Small intestine (tissue), 7 donors: ENCODE data around the gene EIF2D. TPM values are rescaled to one million over a fixed set of nuclear protein-coding genes. Genes with fewer than 3 reads are reported as not detected.
A peak's percentile ranks its signal among the peaks of the same experiment; 100 is the strongest.

Source experiments
- DNase-seq, 2 donors: peaks; one replicate each; pipeline versions ENCODE4 v3.0.0 to v3.0.0-alpha.2; 2013
- FAIRE-seq: peaks from 2 replicates; lab custom pipeline; 2012; peaks lifted over from hg19 to GRCh38; lab: Jason Lieb, UNC
- H3K27ac ChIP-seq, 3 donors: one replicate each; pipeline ENCODE4 v1.5.1; 2013; ENCODE audit warnings: low read length in 2 of 3, mild to moderate bottlenecking in 2 of 3, control low read depth in 1 of 3, inconsistent platforms in 1 of 3, low read depth in 1 of 3, moderate library complexity in 1 of 3
- H3K27me3 ChIP-seq, 3 donors: one replicate each; pipeline ENCODE4 v1.6.1; 2013; ENCODE audit warnings: low read length in 3 of 3, inconsistent platforms in 1 of 3; ENCODE audit not compliant: control insufficient read depth in 3 of 3, insufficient read depth in 3 of 3
- H3K36me3 ChIP-seq, 3 donors: one replicate each; pipeline ENCODE4 v1.6.1; 2013; ENCODE audit warnings: low read length in 3 of 3, inconsistent platforms in 1 of 3, low read depth in 1 of 3, mild to moderate bottlenecking in 1 of 3, moderate library complexity in 1 of 3; ENCODE audit not compliant: control insufficient read depth in 3 of 3, insufficient read depth in 2 of 3
- H3K4me1 ChIP-seq, 3 donors: one replicate each; pipeline ENCODE4 v1.6.1; 2013; ENCODE audit warnings: low read length in 2 of 3, inconsistent platforms in 1 of 3, low read depth in 1 of 3, mild to moderate bottlenecking in 1 of 3, moderate library complexity in 1 of 3; ENCODE audit not compliant: control insufficient read depth in 3 of 3, insufficient read depth in 2 of 3
- H3K4me3 ChIP-seq, 3 donors: one replicate each; pipeline ENCODE4 v1.5.1; 2013; ENCODE audit warnings: low read length in 3 of 3, control low read depth in 1 of 3, inconsistent platforms in 1 of 3, low read depth in 1 of 3, mild to moderate bottlenecking in 1 of 3, moderate library complexity in 1 of 3
- H3K9me3 ChIP-seq, 2 donors: one replicate each; pipeline ENCODE4 v1.6.1; 2013; ENCODE audit warnings: low read depth in 1 of 2, low read length in 1 of 2; ENCODE audit not compliant: control insufficient read depth in 2 of 2, insufficient read depth in 1 of 2
- WGBS, 3 donors: extraction: QIAGEN DNeasy Blood & Tissue Kit; methylation state at CpG; one replicate each; pipeline ENCODE4 v1.1.7; 2013; 5-methylcytosine and 5-hydroxymethylcytosine counted together
- polyA plus RNA-seq, 4 donors: library from polyadenylated mRNA; stranded (reverse) in 3 of 4; unstranded in 1 of 4; fragments of 200-250 nt in 3 of 4; fragments of 120-200 nt in 1 of 4; gene quantifications; one replicate each; pipeline versions ENCODE4 v1.2.1 to v1.2.3, GENCODE V29; 2013
- donor health status: healthy with polysubstance abuse.
- donor health status: control.
- donor health status: control.
- donor health status: Bipolar disorder and iron deficiency.
- donor health status: healthy.

Gene EIF2D
- polyA plus RNA-seq, 4 donors = 21.6 to 46.4 (median 31.7) TPM

DNA sequence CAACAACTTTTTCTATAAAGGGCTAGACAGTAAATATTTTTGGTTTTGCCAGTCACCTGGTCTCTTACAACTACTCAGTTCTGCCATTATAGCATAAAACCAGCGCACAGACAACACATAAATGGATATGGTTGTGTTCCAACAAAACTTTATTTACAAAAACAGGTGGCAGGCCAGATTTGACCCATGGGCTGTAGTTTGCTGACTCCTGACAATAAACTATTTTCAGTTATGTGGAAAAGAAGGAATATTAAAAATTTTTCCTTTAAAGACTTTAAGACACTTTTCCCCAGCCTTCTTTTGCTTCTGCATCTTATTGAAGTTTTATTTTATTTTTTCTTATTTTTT is 16.0 kb downstream of the EIF2D start:
- Histone ChIP-seq H3K27ac (no peak overlapping the region), H3K4me1 (no peaks in the 10 kb centered on the region), H3K4me3 (no peak overlapping the region), H3K9me3 (no peaks in the 10 kb centered on the region), H3K27me3 (no peaks in the 10 kb centered on the region), H3K36me3 (peaks cover 13 to 63% (median 26%) of the 10 kb centered on the region in 3 donors)
- FAIRE-seq (no peak), DNase-seq (no peak)
- 90 to 98% (median 96%) methylated on average over 1 of the region's 1 CpG for WGBS, 3 donors

DNA sequence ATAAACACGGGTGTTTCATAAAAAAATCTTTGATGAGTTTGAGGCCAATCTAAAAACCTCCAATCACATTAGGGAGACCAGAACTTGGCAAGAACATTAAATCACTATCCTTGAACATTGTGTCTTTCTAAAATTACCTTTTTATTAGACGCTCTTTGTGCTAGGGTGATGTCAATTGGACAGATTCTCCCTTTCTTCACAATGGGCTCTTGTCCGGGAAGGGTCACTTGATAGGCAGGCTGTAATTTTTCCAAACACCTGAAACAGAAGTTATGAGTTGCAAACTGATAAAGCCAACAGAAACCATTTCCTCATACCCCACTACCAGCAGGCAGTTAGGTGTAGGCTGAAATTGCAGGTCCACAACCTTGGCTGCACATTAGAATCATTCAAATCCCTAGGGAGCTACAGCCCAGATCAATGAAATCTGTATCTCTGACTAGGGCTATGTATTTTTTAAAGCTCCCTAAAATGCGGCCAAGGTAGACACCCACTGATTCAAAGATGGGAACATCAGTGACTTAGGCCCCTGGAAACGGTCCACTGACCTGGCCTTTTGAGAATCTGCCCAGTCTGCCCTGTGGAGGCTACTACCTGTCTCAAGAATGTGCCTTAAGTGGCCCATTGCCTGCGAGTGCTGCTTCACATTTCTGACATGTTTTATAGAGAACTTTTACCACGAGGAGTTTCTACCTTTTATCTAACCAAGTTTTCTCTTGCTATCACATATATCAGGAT is 16.5 kb downstream of the EIF2D start:
- H3K4me1 ChIP-seq = no peaks in the 10 kb centered on the region
- WGBS, 3 donors = 75 to 86% (median 79%) methylated on average over 7 of the region's 7 CpGs
- H3K36me3 ChIP-seq = peaks cover 13 to 61% (median 26%) of the 10 kb centered on the region in 3 donors
- FAIRE-seq (no peak), DNase-seq (no peak)
- H3K27ac ChIP-seq = no peak overlapping the region
- H3K9me3 ChIP-seq = no peaks in the 10 kb centered on the region
- H3K4me3 ChIP-seq = no peak overlapping the region
- H3K27me3 ChIP-seq = no peaks in the 10 kb centered on the region

DNA sequence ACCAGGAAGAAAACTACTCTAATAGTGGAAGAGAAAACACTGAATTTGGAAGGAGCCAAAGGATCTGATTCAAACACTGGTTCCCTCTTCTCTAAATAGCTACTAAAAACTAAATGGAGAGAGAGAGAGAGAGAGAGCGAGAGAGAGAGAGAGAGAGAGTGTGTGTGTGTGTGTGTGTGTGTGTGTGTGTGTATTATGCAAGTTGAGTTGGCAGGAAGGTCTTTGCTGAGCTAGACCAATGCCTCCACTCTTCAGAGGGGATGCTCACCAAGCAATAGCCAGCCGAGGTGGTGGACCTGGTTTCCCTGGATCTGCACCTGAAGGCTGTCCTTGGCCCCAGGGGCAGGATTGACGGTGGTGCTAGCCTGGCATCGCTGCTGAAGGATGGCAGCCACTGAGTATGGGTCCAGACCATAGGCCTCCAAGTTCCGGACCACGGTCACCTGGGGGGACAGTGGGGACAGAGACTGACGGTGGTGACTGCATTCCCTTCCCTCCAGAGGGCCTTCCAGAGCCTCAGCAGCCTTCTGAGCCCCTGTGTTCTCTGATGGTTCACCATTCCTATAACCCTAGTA is 18.8 kb downstream of the EIF2D start:
- FAIRE-seq (no peak), DNase-seq (no peak)
- Histone ChIP-seq H3K4me1 (no peaks in the 10 kb centered on the region), H3K27me3 (no peaks in the 10 kb centered on the region), H3K36me3 (peaks cover 10 to 48% (median 19%) of the 10 kb centered on the region in 3 donors), H3K4me3 (no peak overlapping the region), H3K9me3 (no peaks in the 10 kb centered on the region), H3K27ac (no peak overlapping the region)
- 91 to 94% (median 93%) methylated on average over 6 to 7 of the region's 7 CpGs for WGBS, 3 donors

DNA sequence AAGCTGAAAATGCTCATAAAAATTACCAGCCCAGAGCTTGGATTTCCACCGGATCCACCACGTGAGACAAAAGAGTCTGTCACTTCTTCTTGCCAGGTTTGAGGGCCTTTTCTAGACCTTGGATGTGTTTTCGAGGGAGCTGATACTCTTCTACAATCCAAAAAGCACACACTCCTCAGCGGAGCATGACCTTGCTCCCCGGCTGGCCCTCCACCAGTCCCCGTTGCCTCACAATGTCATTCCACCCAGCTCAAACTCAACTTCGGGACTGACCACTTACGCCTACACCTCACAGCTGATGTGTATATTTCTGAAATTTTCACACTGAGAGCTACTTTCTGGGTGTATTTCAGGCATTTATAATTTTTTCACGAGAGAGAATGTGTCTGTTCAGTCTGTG is 20.6 kb downstream of the EIF2D start:
- FAIRE-seq (no peak), DNase-seq (no peak)
- H3K4me1 ChIP-seq = no peaks in the 10 kb centered on the region
- H3K27me3 ChIP-seq = no peaks in the 10 kb centered on the region
- peaks cover 7 to 56% (median 12%) of the 10 kb centered on the region in 3 donors for H3K36me3 ChIP-seq
- no peaks in the 10 kb centered on the region for H3K9me3 ChIP-seq
- no peak overlapping the region for H3K4me3 ChIP-seq
- WGBS, 3 donors = 91 to 95% (median 94%) methylated on average over 9 of the region's 9 CpGs
- no peak overlapping the region for H3K27ac ChIP-seq

DNA sequence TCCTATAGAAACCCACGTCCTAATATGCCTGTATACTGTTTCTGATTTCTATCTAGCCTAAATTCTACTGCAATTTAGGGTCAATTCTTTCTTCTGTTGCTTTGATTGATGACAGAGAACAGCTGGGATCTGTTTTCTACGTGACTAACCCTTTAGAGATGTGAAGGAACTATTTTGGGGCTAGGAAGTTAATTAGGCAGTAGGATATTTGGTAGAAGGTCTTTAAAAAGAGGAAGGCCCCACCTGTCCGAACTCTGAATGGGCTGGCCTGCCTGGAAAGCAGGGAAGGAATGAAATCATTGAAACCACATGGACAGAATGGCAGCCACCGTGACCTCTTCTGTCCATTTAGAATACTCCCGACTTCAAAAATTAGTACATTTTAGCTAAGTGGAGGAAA is 21.0 kb downstream of the EIF2D start:
- DNase-seq (no peak), FAIRE-seq (no peak)
- H3K27ac ChIP-seq = no peak overlapping the region
- peaks cover 7 to 58% (median 9%) of the 10 kb centered on the region in 3 donors for H3K36me3 ChIP-seq
- no peaks in the 10 kb centered on the region for H3K4me1 ChIP-seq
- 85 to 93% (median 89%) methylated on average over 5 of the region's 5 CpGs for WGBS, 3 donors
- H3K27me3 ChIP-seq = no peaks in the 10 kb centered on the region
- no peaks in the 10 kb centered on the region for H3K9me3 ChIP-seq
- H3K4me3 ChIP-seq = no peak overlapping the region

DNA sequence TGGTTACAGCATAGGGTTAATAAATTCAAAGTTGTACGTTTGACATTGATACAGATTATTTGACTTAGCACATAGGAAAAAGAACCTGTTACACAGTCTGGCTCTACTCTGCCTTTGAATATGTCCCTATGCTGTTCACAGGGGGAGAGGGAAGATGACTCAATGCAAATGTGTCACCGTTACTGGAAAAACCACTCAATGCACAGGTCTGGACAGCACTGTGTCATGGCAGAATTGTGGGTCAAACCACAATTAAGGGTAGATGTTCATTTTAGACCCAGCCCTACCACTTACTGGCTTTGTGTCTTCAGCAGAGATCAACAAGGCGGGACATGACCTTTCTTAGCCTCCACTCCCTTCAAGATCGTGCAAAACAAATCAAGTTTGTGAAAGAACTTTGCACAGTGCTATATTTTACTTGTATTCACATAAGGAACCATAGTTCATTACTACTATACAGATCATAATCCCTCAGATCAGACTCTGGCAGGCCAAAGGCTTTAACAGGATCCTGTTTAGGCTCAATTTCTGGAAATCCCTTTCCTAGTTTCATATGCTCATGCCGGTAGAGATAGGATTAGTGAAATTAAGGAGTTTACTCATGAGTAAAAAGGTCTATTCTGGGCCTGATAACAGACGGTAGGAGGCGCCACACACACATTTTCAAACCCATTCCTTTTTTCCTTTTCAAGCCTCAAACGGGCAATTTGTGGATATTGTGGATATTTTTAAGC is 22.1 kb downstream of the EIF2D start:
- FAIRE-seq (no peak), DNase-seq (peak in 1 of 2 donors; percentile 48)
- Histone ChIP-seq H3K27me3 (no peaks in the 10 kb centered on the region), H3K4me3 (no peak overlapping the region), H3K27ac (peak overlapping the region in 1 of 3 donors; percentile 45), H3K4me1 (no peaks in the 10 kb centered on the region), H3K9me3 (no peaks in the 10 kb centered on the region), H3K36me3 (peaks cover 2 to 63% (median 7%) of the 10 kb centered on the region in 3 donors)
- 47 to 52% (median 47%) methylated on average over 8 of the region's 8 CpGs for WGBS, 3 donors

DNA sequence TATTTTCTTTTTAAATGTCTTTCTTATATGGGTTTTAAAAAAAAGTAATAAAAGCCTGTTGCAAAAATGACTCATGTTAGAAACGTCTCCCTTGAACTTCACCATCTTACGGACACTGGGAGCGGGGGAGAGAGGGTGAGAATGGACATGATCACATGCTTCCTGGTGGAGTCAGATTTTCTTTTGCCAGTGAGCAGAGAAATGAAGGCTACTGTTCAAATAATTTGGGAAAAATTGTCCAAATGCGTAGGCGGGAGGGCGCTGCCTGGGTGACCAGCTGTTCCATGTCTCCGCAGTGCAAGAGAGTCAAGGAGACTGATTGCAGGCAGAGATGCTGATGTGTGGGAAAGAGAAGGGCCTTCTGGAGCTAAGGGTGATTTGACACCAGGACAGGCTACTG is 23.1 kb downstream of the EIF2D start:
- no peak for DNase-seq
- WGBS, 3 donors = 78 to 82% (median 81%) methylated on average over 7 of the region's 7 CpGs
- Histone ChIP-seq H3K4me1 (no peaks in the 10 kb centered on the region), H3K9me3 (no peaks in the 10 kb centered on the region), H3K36me3 (peaks cover 4 to 63% (median 4%) of the 10 kb centered on the region in 3 donors), H3K4me3 (no peak overlapping the region), H3K27ac (no peak overlapping the region), H3K27me3 (no peaks in the 10 kb centered on the region)
- FAIRE-seq = no peak

DNA sequence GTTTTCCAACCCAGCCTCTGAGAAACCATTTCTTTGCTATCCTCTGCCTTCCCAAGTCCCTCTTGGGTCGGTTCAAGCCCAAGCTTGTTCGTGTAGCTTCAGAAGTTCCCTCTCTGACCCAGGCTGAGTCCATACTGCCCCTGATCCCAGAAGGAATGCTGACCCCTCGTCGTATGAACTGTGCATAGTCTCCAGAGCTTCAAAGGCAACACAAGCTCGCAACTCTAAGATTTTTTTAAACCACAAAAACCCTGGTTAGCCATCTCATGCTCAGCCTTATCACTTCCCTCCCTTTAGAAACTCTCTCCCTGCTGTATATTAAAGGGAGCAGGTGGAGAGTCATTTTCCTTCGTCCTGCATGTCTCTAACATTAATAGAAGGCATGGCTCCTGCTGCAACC is 23.8 kb downstream of the EIF2D start:
- H3K9me3 ChIP-seq = no peaks in the 10 kb centered on the region
- no peaks in the 10 kb centered on the region for H3K27me3 ChIP-seq
- peaks cover 4 to 60% (median 5%) of the 10 kb centered on the region in 3 donors for H3K36me3 ChIP-seq
- 79 to 90% (median 79%) methylated on average over 6 of the region's 6 CpGs for WGBS, 3 donors
- FAIRE-seq (no peak), DNase-seq (no peak)
- no peak overlapping the region for H3K27ac ChIP-seq
- no peak overlapping the region for H3K4me3 ChIP-seq
- H3K4me1 ChIP-seq = peaks cover 0 to under 1% (median 0%) of the 10 kb centered on the region in 3 donors
